ENCODE results near the gene PAF1. TPM values are rescaled to one million over a fixed set of nuclear protein-coding genes. Genes with fewer than 3 reads are reported as not detected.
"Not testable (repeated sequence)": the region's sequence is repeated elsewhere in the genome, so short reads cannot be mapped to it uniquely, and the experiment has no call there.

PAF1 gene
- polyA plus RNA-seq, 1 donor from 2014 or later: 37.3 TPM

- Histone ChIP-seq H3K27ac (ENCODE audit: low read length) (no peak overlapping the region), H3K36me3 (ENCODE audit: insufficient read depth, low read length) (no peaks in the 10 kb centered on the region)
- no peak for TF ChIP-seq SMC3 (conservative IDR thresholded peaks at IDR 0.05; ENCODE audit: poor library complexity)
- TF ChIP-seq, protein P1, sequence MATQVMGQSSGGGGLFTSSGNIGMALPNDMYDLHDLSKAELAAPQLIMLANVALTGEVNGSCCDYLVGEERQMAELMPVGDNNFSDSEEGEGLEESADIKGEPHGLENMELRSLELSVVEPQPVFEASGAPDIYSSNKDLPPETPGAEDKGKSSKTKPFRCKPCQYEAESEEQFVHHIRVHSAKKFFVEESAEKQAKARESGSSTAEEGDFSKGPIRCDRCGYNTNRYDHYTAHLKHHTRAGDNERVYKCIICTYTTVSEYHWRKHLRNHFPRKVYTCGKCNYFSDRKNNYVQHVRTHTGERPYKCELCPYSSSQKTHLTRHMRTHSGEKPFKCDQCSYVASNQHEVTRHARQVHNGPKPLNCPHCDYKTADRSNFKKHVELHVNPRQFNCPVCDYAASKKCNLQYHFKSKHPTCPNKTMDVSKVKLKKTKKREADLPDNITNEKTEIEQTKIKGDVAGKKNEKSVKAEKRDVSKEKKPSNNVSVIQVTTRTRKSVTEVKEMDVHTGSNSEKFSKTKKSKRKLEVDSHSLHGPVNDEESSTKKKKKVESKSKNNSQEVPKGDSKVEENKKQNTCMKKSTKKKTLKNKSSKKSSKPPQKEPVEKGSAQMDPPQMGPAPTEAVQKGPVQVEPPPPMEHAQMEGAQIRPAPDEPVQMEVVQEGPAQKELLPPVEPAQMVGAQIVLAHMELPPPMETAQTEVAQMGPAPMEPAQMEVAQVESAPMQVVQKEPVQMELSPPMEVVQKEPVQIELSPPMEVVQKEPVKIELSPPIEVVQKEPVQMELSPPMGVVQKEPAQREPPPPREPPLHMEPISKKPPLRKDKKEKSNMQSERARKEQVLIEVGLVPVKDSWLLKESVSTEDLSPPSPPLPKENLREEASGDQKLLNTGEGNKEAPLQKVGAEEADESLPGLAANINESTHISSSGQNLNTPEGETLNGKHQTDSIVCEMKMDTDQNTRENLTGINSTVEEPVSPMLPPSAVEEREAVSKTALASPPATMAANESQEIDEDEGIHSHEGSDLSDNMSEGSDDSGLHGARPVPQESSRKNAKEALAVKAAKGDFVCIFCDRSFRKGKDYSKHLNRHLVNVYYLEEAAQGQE (IDR thresholded peaks at IDR 0.05; ENCODE audit: borderline replicate concordance): no peak
- TF ChIP-seq, protein P2, sequence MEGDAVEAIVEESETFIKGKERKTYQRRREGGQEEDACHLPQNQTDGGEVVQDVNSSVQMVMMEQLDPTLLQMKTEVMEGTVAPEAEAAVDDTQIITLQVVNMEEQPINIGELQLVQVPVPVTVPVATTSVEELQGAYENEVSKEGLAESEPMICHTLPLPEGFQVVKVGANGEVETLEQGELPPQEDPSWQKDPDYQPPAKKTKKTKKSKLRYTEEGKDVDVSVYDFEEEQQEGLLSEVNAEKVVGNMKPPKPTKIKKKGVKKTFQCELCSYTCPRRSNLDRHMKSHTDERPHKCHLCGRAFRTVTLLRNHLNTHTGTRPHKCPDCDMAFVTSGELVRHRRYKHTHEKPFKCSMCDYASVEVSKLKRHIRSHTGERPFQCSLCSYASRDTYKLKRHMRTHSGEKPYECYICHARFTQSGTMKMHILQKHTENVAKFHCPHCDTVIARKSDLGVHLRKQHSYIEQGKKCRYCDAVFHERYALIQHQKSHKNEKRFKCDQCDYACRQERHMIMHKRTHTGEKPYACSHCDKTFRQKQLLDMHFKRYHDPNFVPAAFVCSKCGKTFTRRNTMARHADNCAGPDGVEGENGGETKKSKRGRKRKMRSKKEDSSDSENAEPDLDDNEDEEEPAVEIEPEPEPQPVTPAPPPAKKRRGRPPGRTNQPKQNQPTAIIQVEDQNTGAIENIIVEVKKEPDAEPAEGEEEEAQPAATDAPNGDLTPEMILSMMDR (IDR thresholded peaks at IDR 0.05; ENCODE audit: poor library complexity, severe bottlenecking): no peak
- TF ChIP-seq POLR2AphosphoS5 (IDR thresholded peaks at IDR 0.05): no peak
- TF ChIP-seq MXI1 (conservative IDR thresholded peaks at IDR 0.05; ENCODE audit: poor library complexity, severe bottlenecking): no peak
- no peak for TF ChIP-seq EZH2 (IDR thresholded peaks at IDR 0.05; ENCODE audit: borderline replicate concordance, insufficient read depth, low read length, poor library complexity, severe bottlenecking)
- no peak for TF ChIP-seq EP300 (conservative IDR thresholded peaks at IDR 0.05; ENCODE audit: poor library complexity, severe bottlenecking)
- no peak for TF ChIP-seq RAD21 (conservative IDR thresholded peaks at IDR 0.05)
- no peak for TF ChIP-seq TAF1 (IDR thresholded peaks at IDR 0.05; ENCODE audit: low read depth)
These were observed 10.1 kb downstream of the PAF1 start for GRCh38 chr19:39380521-39381502.

GRCh38 chr19:39379865-39380396 lies 11.0 kb downstream of the PAF1 start:
- H3K79me2 ChIP-seq (replicated peaks; ENCODE audit: insufficient read depth, low read length): no peaks in the 10 kb centered on the region
- TF ChIP-seq, protein P2 (IDR thresholded peaks at IDR 0.05; ENCODE audit: poor library complexity, severe bottlenecking): no peak
- TF ChIP-seq SMC3 (conservative IDR thresholded peaks at IDR 0.05; ENCODE audit: poor library complexity) (no peak), POLR2AphosphoS5 (IDR thresholded peaks at IDR 0.05) (no peak), MXI1 (conservative IDR thresholded peaks at IDR 0.05; ENCODE audit: poor library complexity, severe bottlenecking) (no peak), RAD21 (conservative IDR thresholded peaks at IDR 0.05) (no peak)
- H3K27me3 ChIP-seq (ENCODE audit: insufficient read depth, low read depth, low read length): no peaks in the 10 kb centered on the region
- H4K20me1 ChIP-seq (ENCODE audit: insufficient read depth): no peaks in the 10 kb centered on the region
- H3K9ac ChIP-seq (ENCODE audit: low read length): no peak overlapping the region
- H3K4me3 ChIP-seq (ENCODE audit: low read length): no peak overlapping the region
- H3K36me3 ChIP-seq (ENCODE audit: insufficient read depth, low read length): no peaks in the 10 kb centered on the region
- no peaks in the 10 kb centered on the region for H3K9me2 ChIP-seq (ENCODE audit: insufficient read depth, low read length)
- no peak overlapping the region for H3K27ac ChIP-seq (ENCODE audit: low read length)
- H3K9me3 ChIP-seq (ENCODE audit: low read length): no peaks in the 10 kb centered on the region
- H3K4me2 ChIP-seq (ENCODE audit: low read length): no peak overlapping the region
- no peaks in the 10 kb centered on the region for H3F3A ChIP-seq (ENCODE audit: insufficient read depth, low read length, poor library complexity, severe bottlenecking)
- H2AFZ ChIP-seq (ENCODE audit: low read depth, low read length): no peak overlapping the region

More at GRCh38 chr19:39380521-39381502, 10.1 kb downstream of the PAF1 start:
- Histone ChIP-seq H3K9ac (ENCODE audit: low read length) (no peak overlapping the region), H3K79me2 (replicated peaks; ENCODE audit: insufficient read depth, low read length) (no peaks in the 10 kb centered on the region), H2AFZ (ENCODE audit: low read depth, low read length) (no peak overlapping the region), H3K9me3 (ENCODE audit: low read length) (no peaks in the 10 kb centered on the region), H3K27me3 (ENCODE audit: insufficient read depth, low read depth, low read length) (no peaks in the 10 kb centered on the region), H3K9me2 (ENCODE audit: insufficient read depth, low read length) (no peaks in the 10 kb centered on the region), H4K20me1 (ENCODE audit: insufficient read depth) (no peaks in the 10 kb centered on the region), H3K4me2 (ENCODE audit: low read length) (no peak overlapping the region), H3K4me3 (ENCODE audit: low read length) (no peak overlapping the region), H3F3A (ENCODE audit: insufficient read depth, low read length, poor library complexity, severe bottlenecking) (no peaks in the 10 kb centered on the region)

DNA sequence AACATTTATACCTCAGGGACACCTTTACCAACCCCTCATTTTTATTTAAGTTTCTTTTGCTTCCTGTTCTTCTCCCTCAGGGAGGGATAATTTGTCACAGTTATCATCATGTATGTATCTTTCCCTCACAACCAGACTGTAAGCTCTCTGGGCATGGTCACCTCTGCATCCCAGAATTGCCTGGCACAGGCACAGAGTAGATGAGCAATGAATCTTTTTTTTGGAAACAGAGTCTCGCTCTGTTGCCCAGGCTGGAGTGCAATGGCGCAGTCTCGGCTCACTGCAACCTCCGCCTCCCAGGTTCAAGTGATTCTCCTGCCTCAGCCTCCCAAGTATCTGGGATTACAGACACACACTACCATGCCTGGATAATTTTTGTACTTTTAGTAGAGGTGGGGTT lies 11.5 kb downstream of the PAF1 start:
- not testable (repeated sequence) for H3K27ac ChIP-seq (ENCODE audit: low read length); H3K36me3 ChIP-seq (ENCODE audit: insufficient read depth, low read length); H3K4me3 ChIP-seq (ENCODE audit: low read length)

More for the DNA sequence above, 11.5 kb downstream of the PAF1 start:
- H3K9me3 ChIP-seq (ENCODE audit: low read length); H3K9me2 ChIP-seq (ENCODE audit: insufficient read depth, low read length); H3F3A ChIP-seq (ENCODE audit: insufficient read depth, low read length, poor library complexity, severe bottlenecking); H3K27me3 ChIP-seq (ENCODE audit: insufficient read depth, low read depth, low read length); H3K79me2 ChIP-seq (replicated peaks; ENCODE audit: insufficient read depth, low read length); H3K4me2 ChIP-seq (ENCODE audit: low read length); H4K20me1 ChIP-seq (ENCODE audit: insufficient read depth); H3K9ac ChIP-seq (ENCODE audit: low read length); H2AFZ ChIP-seq (ENCODE audit: low read depth, low read length): not testable (repeated sequence)

Measured in neural cell (in vitro differentiated cells).